T47D (cell line): Measurements from ENCODE around the gene AK5.
"Not testable (repeated sequence)": the region's sequence is repeated elsewhere in the genome, so short reads cannot be mapped to it uniquely, and the experiment has no call there.

ENCODE experiments used
- DNase-seq, 2 experiments: peaks; one replicate each; pipeline versions ENCODE4 v3.0.0 to v3.0.0-alpha.2; 2011 to 2012; ENCODE audit warnings: low read depth in 1 of 2, low spot score in 1 of 2
- JUND ChIP-seq: IDR thresholded peaks from 2 replicates; pipeline ENCODE4 v1.6.1; 2012; ENCODE audit warnings: low read depth
- in situ Hi-C: cut with HindIII; loops from 2 replicates; pipeline ENCODE4 v1.10.0; 2016; ENCODE audit warnings: low sequenced_read_pairs, low pct_unique_long_range_greater_than_20kb

Gene AK5

DNA sequence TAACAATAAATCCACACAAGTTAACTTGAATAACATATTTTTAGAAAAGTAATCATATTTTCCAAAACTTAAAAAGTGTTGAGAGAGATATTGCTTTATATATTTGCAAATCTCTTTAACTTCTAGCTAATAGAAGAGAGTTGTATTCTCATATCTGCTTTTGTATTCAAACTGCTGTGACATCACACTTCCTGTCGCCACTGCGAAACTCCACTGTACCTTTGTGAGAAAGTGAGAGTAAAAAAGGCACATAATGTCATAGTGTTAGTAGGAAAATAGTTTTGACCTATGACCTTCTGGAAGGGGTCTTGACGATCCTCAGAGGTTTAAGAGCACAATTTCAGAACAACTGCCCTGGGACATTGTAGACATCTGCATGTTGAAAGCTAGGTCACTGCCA, 21.6 kb downstream of the AK5 start:
- no peak for TF ChIP-seq JUND
- in situ Hi-C loops: no loop called here
- DNase-seq: no peak

DNA sequence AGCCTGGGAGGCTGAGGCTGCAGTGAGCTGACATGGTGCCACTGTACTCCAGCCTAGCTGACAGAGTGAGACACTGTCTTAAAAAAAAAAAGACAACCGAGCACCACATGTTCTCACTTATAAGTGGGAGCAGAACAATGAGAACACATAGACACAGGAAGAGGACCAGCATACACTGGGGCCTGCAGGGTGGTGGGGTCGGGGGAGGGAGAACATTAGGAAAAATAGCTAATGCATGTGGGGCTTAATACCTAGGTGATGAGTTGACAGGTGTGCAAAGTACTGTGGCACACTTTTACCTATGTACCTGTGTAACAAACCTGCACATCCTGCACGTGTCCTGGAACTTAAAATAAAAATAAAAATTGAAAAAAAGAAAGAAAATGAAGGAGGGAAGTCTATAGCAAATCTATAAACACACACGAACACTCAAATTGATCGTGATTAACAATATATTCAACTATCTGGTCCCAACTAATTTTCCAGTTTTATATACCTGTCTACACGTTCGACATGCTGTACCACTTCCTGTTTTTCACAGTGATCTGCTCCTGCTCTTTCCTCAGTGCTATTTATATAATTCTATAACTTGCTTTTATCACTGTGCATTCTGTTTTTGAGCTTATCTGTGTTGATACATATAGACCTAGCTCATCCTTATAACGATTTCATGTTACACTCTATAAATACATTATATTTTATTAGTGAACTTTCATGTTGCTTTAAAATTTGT, 27.2 kb downstream of the AK5 start:
- no peak for TF ChIP-seq JUND
- DNase-seq: no peak
- in situ Hi-C loops: no loop called here

DNA sequence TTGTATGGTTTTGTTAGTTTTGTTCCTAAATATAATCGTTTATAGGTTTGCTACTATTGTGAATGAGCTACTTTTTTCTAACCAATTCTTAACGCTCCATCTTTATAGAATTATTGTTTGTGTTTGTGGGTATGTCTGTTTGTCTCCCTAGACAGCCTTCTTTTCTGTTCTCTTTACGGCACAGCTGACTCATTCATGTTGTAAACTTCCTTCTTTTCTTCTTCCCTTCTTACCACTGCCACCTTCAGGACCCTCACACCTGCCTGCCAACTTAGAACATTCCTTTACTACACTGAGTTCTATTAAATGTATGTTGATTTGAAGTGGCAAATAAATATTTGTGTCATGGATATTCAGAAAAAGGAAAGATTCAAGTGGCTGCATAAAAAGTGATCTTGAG, 29.1 kb downstream of the AK5 start:
- TF ChIP-seq JUND: no peak

DNA sequence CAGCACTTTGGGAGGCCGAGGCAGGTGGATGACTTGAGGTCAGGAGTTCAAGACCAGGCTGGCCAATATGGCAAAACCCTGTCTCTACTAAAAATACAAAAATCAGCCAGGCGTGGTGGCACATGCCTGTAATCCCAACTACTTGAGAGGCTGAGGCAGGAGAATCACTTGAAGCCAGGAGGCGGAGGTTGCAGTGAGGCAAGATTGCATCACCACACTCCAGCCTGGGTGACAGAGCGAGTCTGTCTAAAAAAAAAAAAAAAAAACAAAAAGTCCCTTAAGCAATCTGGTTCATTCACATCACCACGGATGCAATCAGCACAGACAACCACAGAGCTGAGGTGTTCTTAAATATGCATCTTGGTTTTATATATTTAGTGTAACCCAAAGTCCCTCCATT, 30.5 kb downstream of the AK5 start:
- in situ Hi-C loops: not testable (repeated sequence)

More for the DNA sequence above, 29.1 kb downstream of the AK5 start:
- DNase-seq: no peak
- in situ Hi-C loops: no loop called here

DNA sequence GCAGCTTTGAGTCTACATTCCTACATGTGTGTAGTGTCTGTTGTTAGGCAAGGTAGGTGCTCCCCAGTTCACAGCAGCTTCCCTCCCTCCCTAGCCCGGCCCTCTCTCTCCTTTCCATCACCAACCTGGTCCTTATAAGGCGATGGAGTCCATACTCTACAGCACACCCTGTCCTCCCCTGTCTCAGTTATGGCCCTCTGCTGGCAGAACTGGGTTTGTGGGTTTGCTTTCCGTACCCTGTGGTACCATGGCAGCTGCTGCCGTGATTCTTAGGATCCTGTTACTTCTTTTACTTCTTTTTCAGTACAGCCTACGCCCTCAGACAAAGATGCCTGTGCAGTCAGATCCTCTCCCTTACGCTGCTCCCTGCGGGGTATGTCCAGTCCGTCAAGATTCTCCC, 31.7 kb downstream of the AK5 start:
- DNase-seq: peak in 1 of 2 experiments; percentile 67
- no peak for TF ChIP-seq JUND
- in situ Hi-C loops: no loop called here

More for the DNA sequence above, 30.5 kb downstream of the AK5 start:
- not testable (repeated sequence) for DNase-seq

DNA sequence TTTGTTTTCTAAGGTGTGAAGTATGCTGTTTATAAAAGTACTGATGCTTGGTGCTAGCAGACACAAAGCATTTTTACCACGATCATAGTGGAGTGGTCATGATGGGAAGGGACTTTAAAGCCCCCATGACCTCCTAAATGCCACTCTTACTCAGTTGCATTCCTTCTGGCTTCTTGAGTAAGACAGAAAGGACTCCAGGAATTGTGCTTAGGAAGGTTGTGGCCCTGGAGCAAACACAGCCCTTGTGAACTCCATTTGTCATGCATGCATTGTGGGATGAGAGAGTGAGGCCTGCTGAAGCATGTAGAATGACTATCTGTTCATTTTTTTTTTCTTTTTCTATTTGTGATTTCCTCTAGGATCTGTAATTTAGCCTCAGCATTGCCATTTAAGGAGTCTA, 34.2 kb downstream of the AK5 start:
- in situ Hi-C loops: no loop called here
- DNase-seq: no peak
- TF ChIP-seq JUND: no peak

DNA sequence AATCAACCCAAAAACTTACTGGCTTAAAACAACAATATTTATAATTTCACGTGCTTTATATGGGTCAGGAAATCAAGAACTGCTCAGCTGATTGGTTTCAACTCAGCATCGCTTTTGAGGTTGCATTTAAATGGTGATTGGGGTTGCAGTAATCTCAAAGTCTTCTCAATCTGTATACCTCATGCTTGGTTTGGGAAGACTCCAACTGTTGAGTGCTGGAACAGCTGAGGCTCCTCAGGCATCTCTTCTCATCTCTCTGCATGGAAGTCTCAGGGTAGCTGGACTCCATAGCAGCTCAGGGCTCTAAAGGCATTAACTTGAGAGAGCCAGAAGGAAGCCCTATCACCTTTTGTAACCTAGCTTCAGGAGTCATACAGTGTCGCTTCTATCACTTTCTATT, 35.1 kb downstream of the AK5 start:
- no peak for TF ChIP-seq JUND
- no peak for DNase-seq
- in situ Hi-C loops: no loop called here

DNA sequence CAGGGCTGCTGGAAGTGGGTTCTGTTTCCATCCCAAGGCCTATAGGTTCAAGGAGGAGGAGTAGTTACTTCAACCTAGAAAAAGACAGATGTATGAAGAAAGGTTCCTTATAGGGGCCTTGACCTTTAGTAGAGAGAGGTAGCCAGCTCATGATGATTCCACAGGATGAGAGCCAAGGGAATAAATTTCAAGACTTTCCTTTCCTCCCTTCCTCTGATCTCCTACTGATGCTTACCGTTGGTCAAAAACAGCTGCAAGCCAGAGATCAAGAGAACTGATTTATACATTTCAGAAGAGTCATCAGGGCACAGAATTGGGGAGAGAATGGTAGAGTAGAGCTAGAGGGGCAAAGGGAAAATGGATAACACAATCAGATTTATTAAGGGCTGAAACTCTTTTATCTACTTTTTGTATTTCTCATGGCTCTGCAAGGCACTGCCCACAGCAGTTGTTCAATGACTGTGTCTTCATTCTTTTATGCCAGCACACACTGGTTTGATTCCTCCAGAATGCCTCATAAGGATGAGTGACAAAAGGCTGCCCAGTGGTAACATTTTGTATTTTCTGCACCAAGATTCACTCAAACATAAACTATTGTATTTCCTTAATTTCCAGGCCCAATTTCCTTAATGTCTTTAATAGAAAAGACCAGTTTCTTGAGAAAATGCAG, 37.4 kb downstream of the AK5 start:
- DNase-seq: no peak
- TF ChIP-seq JUND: no peak
- in situ Hi-C loops: no loop called here

DNA sequence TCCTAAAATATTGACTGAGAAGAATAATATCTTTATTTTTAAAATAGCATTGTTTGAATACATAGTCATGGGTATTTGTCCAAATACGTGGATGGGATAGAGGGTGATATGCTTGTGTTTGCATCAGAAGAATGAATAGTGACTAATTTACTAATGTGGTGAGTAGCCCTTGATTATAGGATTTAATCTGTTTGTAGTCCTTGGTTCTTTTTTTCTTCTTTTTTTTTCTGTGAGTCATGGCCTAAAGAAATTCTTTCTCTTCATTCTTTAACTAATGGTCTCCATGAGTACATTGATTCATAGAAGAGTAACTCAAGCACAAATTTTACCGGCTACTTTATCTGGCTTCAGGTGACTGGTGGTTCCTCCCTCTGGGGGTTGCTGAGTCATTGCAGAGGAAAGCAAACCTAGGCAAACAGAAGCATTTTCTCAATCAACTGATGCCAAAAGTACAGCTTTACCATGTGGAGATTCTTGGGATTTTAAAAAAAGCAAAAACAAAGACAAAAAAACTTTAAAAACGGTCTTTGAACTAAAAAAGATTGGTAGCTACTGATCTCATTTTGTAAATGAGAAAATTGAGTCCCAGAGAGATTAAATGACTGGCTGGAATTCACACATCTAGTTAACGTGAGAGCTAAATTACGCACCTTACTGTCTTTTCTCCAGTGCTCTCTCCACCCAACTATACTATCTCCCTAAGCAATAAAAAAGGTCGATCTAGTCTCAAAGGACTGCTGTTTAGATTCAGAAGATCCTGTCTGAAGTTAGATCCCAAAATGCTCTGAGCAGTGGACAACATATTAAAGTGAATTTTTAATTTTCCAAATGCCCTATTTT, 40.5 kb downstream of the AK5 start:
- no peak for TF ChIP-seq JUND
- peak in 1 of 2 experiments; percentile 9 for DNase-seq
- in situ Hi-C loops: no loop called here

DNA sequence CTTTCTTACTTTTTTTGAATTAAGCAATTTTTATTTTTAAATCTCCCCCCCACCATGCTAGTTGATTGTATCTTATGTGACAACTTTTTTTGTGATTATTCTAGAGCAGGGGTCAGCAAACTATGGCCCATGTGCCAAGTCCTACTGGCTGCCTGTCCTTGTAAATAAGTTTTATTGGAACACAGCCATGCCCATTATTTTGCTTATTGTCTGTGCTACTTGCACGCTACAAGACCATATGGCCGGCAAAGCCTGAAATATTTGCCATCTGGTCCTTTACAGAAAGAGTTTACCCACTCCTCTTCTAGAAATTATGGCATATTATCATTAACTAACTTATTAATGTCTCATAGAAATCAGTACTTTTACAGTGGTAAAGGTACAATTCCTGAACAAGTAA, 51.7 kb downstream of the AK5 start:
- DNase-seq: no peak
- in situ Hi-C loops: no loop called here
- TF ChIP-seq JUND: no peak

DNA sequence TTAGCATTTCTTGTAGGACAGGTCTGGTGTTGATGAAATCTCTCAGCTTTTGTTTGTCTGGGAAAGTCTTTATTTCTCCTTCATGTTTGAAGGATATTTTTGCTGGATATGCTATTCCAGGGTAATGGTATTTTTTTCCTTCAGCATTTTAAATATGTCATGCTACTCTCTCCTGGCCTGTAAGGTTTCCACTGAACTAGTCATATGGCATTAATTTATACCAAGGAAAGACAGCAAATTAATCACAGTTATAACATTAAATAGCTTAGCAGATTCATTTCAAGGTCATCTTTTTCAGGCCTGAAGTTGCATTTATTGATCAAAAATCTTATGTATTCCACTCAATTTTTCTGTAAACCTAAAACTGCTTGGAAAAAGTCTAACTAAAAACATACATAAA, 54.9 kb downstream of the AK5 start:
- no peak for TF ChIP-seq JUND
- in situ Hi-C loops: no loop called here

DNA sequence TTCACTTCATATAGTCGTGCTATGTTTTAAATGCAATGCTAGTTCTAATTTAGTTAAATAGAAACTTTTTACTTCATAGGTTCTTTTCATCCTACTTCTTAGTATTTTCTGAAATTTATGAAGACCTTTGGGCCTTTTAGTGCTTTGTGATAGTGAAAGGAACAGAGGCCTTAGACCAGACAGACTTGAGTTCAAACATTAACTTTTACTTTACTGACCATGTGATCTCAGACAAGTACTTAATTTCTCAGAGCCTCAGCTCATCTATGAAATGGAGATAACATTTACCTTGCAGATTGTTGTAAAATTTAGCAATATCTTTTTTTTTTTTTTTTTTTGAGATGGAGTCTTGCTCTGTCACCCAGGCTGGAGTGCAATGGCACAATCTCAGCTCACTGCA, 57.5 kb downstream of the AK5 start:
- in situ Hi-C loops: no loop called here
- no peak for TF ChIP-seq JUND
- no peak for DNase-seq

More for the DNA sequence above, 54.9 kb downstream of the AK5 start:
- no peak for DNase-seq

DNA sequence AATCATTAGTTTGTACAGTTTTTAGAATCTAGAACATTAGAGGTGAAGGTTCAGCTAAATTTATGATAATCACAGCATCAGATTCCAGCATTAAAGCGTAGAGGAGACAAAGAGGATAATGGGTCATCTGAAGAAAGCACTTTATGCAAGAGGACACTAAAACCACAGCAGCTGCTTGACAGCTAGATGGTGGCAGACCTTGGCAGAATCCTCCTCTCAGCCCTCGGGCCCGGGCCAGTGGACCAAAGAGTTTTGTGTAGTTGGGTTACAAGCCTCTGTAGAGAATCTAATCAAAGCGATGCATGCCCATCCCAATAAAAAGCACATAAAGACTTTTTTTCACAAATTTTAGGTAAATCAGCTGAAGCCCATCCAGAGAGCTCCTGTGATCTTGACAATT, 59.4 kb downstream of the AK5 start:
- no peak for DNase-seq
- TF ChIP-seq JUND: no peak
- in situ Hi-C loops: no loop called here
